Measurements from ENCODE around the gene CAMK1D. TPM values are rescaled to one million over a fixed set of nuclear protein-coding genes. Genes with fewer than 3 reads are reported as not detected.
"Not testable (repeated sequence)": the region's sequence is repeated elsewhere in the genome, so short reads cannot be mapped to it uniquely, and the experiment has no call there.

CAMK1D gene
- total and polyA plus RNA-seq, 8 donors: 4.4 to 10.8 (median 4.8) TPM

GRCh38 chr10:12430406-12430982 is 81.1 kb downstream of the CAMK1D start:
- Histone ChIP-seq H3K27ac (no peak overlapping the region), H3K27me3 (peaks cover 0 to 17% of the 10 kb centered on the region in 2 donors), H3K9me3 (no peaks in the 10 kb centered on the region), H3K4me1 (no peaks in the 10 kb centered on the region), H3K4me3 (no peak overlapping the region), H3K36me3 (no peaks in the 10 kb centered on the region)
- ATAC-seq (no peak), DNase-seq (no peak)
- TF ChIP-seq CTCF (IDR thresholded peaks at IDR 0.05): no peak
- intact Hi-C loops (cut with DNase I): no loop called here

GRCh38 chr10:12431151-12432101 is 82.1 kb downstream of the CAMK1D start:
- Histone ChIP-seq H3K4me1 (no peaks in the 10 kb centered on the region), H3K9me3 (no peaks in the 10 kb centered on the region), H3K27ac (no peak overlapping the region), H3K27me3 (peaks cover 0 to 27% of the 10 kb centered on the region in 2 donors), H3K4me3 (no peak overlapping the region), H3K36me3 (no peaks in the 10 kb centered on the region)
- ATAC-seq (no peak), DNase-seq (no peak)
- intact Hi-C loops (cut with DNase I): no loop called here
- TF ChIP-seq CTCF (IDR thresholded peaks at IDR 0.05): no peak

- no peak overlapping the region for H3K27ac ChIP-seq
- H3K9me3 ChIP-seq: no peaks in the 10 kb centered on the region
- H3K36me3 ChIP-seq: no peaks in the 10 kb centered on the region
- no peak for DNase-seq
- H3K4me3 ChIP-seq: no peak overlapping the region
- no peaks in the 10 kb centered on the region for H3K4me1 ChIP-seq
- intact Hi-C loops (cut with DNase I): no loop called here
- TF ChIP-seq CTCF (IDR thresholded peaks at IDR 0.05): no peak
- ATAC-seq: no peak
- peaks cover 0 to 36% of the 10 kb centered on the region in 2 donors for H3K27me3 ChIP-seq
These were observed 83.2 kb downstream of the CAMK1D start for GRCh38 chr10:12432402-12433189.

GRCh38 chr10:12434277-12434676 is 84.9 kb downstream of the CAMK1D start:
- Histone ChIP-seq H3K27me3 (peaks cover 0 to 38% of the 10 kb centered on the region in 2 donors), H3K4me1 (no peaks in the 10 kb centered on the region), H3K27ac (no peak overlapping the region), H3K9me3 (no peaks in the 10 kb centered on the region), H3K36me3 (no peaks in the 10 kb centered on the region), H3K4me3 (no peak overlapping the region)
- ATAC-seq (no peak), DNase-seq (no peak)
- intact Hi-C loops (cut with DNase I): no loop called here
- TF ChIP-seq CTCF (IDR thresholded peaks at IDR 0.05): no peak

- ATAC-seq; intact Hi-C loops (cut with DNase I); H3K36me3 ChIP-seq; DNase-seq; H3K27ac ChIP-seq; H3K9me3 ChIP-seq; H3K4me3 ChIP-seq; H3K4me1 ChIP-seq: not testable (repeated sequence)
- H3K27me3 ChIP-seq: peaks cover 0 to 37% of the 10 kb centered on the region in 2 donors
These were observed 85.3 kb downstream of the CAMK1D start for GRCh38 chr10:12434677-12435076.

All from left lung (tissue), 10 donors.